Measurements from ENCODE around the gene SLC39A5. TPM values are rescaled to one million over a fixed set of nuclear protein-coding genes. Genes with fewer than 3 reads are reported as not detected.

Gene SLC39A5
- total RNA-seq, 1 experiment from 2014 or later = not detected

GRCh38 chr12:56197921-56198635 lies 31.8 kb upstream of the SLC39A5 start:
- H3K4me1 ChIP-seq (ENCODE audit: insufficient read depth, low read length) = no peaks in the 10 kb centered on the region; the same call in 1 of the 2 replicates
- H3K23me2 ChIP-seq (ENCODE audit: insufficient read length, low read depth, low read length, poor library complexity, severe bottlenecking) = no peaks in the 10 kb centered on the region
- no peaks in the 10 kb centered on the region for H3K27me3 ChIP-seq (ENCODE audit: insufficient read depth, low read length)
- Mint-ChIP-seq H3K4me1 (peaks cover 10 to 20% of the 10 kb centered on the region in 2 experiments), H3K9me3 (no peaks in the 10 kb centered on the region), H3K4me3 (no peak overlapping the region), H3K36me3 (ENCODE audit: insufficient read depth in 1 of 3, low read depth in 3 of 3) (peaks cover 9 to 14% (median 10%) of the 10 kb centered on the region in 3 experiments; a peak in 4 of 7 replicates), H3K27ac (peak overlapping the region in 1 of 3 experiments; percentile 36; a peak in 4 of 7 replicates), H3K27me3 (ENCODE audit: low read depth) (no peaks in the 10 kb centered on the region)
- no peak overlapping the region for H3T11ph ChIP-seq (ENCODE audit: low read length)
- H2BK12ac ChIP-seq (ENCODE audit: insufficient read length, low read depth, low read length) = no peak overlapping the region
- H4K5ac ChIP-seq (ENCODE audit: insufficient read length, low read depth, low read length) = no peak overlapping the region
- H2AFZ ChIP-seq (ENCODE audit: low read length) = no peak overlapping the region
- no peak for DNase-seq
- H3K4ac ChIP-seq (ENCODE audit: low read depth, low read length) = no peak overlapping the region
- no peak overlapping the region for H3K56ac ChIP-seq (ENCODE audit: insufficient read length, low read depth, low read length)
- no peaks in the 10 kb centered on the region for H3K9me3 ChIP-seq (ENCODE audit: control insufficient read depth, low read depth, low read length)
- no peak overlapping the region for H3K27ac ChIP-seq (ENCODE audit: insufficient read length, low read depth, low read length)
- H2BK20ac ChIP-seq (ENCODE audit: low read depth, low read length, poor library complexity, severe bottlenecking) = no peak overlapping the region
- no peak overlapping the region for H4K91ac ChIP-seq (ENCODE audit: insufficient read length, low read depth, low read length)
- no peak overlapping the region for H2BK5ac ChIP-seq (ENCODE audit: insufficient read length, low read length)
- no peaks in the 10 kb centered on the region for H3K79me1 ChIP-seq (ENCODE audit: insufficient read depth, low read depth, low read length, poor library complexity, severe bottlenecking)
- H3K4me2 ChIP-seq (ENCODE audit: insufficient read depth, insufficient read length, low read length) = no peak overlapping the region
- H4K20me1 ChIP-seq (ENCODE audit: control insufficient read depth, insufficient read depth, insufficient read length) = no peaks in the 10 kb centered on the region
- no peaks in the 10 kb centered on the region for H3K79me2 ChIP-seq (ENCODE audit: insufficient read depth, low read length)
- H3K23ac ChIP-seq (ENCODE audit: insufficient read length, low read depth, low read length) = no peak overlapping the region
- H3K9ac ChIP-seq (ENCODE audit: extremely low read depth, insufficient read length, low read length) = no peak overlapping the region
- H2AK5ac ChIP-seq (ENCODE audit: insufficient read length, low read length) = no peak overlapping the region
- H3K18ac ChIP-seq (ENCODE audit: insufficient read length, low read depth, low read length) = no peak overlapping the region
- no peak for TF ChIP-seq CTCF (conservative IDR thresholded peaks at IDR 0.05)
- no peak overlapping the region for H2BK15ac ChIP-seq (ENCODE audit: low read depth, low read length)
- H4K8ac ChIP-seq (replicated peaks; ENCODE audit: insufficient read length, low read depth, low read length) = no peak overlapping the region
- no peak overlapping the region for H3K14ac ChIP-seq (ENCODE audit: insufficient read depth, low read length)
- WGBS (ENCODE audit: extremely low coverage, insufficient read length, low lambda C conversion rate) = no CpG with 5 or more reads among the region's 9 CpGs
- no peak overlapping the region for H2BK120ac ChIP-seq (ENCODE audit: low read depth, low read length, poor library complexity, severe bottlenecking)

Data from H9 (cell line).